ENCODE results near the gene KCNH1.

DNA sequence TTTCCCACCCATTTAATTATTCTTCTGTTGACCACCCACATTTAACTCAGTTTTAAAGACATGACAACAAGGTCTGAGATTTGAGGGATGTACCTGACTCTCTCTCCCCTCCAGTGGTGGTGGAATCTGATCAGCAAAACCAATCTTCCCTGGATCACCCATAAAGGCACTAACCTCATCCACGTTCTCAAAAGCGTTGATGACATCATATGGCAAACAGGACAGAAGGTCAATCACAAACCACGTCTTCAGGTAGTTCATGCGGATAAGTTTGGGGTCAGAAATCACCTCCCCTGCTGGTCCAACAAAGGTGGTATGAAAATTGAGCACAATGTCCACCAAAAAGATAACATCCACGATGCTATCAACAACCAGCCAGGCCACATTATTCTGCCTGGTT lies 115.3 kb downstream of the KCNH1 start:
- no peak for TF ChIP-seq SP1 (CRISPR knock-in tag; conservative IDR thresholded peaks at IDR 0.05)
- TF ChIP-seq, protein P1, sequence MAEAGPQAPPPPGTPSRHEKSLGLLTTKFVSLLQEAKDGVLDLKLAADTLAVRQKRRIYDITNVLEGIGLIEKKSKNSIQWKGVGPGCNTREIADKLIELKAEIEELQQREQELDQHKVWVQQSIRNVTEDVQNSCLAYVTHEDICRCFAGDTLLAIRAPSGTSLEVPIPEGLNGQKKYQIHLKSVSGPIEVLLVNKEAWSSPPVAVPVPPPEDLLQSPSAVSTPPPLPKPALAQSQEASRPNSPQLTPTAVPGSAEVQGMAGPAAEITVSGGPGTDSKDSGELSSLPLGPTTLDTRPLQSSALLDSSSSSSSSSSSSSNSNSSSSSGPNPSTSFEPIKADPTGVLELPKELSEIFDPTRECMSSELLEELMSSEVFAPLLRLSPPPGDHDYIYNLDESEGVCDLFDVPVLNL (CRISPR knock-in tag; IDR thresholded peaks at IDR 0.05; ENCODE audit: borderline replicate concordance, low read depth): no peak
